HG02623 (cell line): Measurements from ENCODE around the gene NDOR1.

ENCODE experiments used
- ATAC-seq: cut with Tn5 transposase; IDR thresholded peaks from one replicate; pipeline ENCODE4 v1.9.1; 2021; ENCODE audit warnings: moderate library complexity; ENCODE audit not compliant: unreplicated experiment

Gene NDOR1

DNA sequence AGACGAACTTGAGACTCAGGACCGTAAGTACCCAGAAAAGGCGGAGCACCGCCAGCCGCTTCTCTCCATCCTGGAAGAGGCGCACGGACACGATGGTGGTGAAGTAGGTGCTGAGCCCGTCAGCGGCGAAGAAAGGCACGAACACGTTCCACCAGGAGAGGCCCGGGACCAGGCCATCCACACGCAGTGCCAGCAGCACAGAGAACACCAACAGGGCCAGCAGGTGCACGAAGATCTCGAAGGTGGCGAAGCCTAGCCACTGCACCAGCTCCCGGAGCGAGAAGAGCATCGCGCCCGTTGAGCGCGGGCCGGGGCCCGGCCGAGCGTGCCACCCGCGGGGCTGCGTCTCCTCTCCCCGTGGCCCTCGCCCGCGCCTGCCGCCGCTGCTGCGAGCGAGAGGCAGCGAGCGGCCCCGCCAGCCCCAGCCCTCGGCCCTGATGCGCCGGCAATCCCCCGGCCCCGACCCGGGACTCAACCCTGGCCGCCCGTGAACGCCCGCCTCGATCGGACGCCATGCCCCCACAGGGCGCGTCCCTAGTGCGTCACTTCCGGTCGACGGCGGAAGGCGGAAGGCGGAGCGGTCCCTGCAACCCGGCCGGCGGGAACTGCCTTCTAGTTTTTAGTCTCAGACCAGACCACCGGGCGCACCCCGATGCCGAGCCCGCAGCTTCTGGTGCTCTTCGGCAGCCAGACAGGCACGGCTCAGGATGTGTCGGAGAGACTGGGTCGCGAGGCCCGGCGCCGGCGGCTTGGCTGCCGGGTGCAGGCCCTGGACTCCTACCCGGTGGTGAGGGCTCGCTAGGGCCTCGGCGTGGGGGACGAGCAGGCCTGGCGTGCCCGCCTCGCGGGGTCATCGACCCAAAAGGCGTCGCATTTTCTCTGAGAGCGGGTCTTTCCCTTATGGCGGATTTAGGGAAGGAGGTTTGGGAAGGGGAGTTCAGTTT is at the start of gene NDOR1, which contains the start of gene TMEM203:
TSS of gene NDOR1 (plus strand) at position 575 of the 944 bp plus-strand sequence. CDS start at position 653, 78 bp downstream.
TSS of gene TMEM203 (minus strand) at position 523 of the 944 bp plus-strand sequence. CDS start at position 289, 234 bp downstream.
- ATAC-seq: peak; percentile 34

DNA sequence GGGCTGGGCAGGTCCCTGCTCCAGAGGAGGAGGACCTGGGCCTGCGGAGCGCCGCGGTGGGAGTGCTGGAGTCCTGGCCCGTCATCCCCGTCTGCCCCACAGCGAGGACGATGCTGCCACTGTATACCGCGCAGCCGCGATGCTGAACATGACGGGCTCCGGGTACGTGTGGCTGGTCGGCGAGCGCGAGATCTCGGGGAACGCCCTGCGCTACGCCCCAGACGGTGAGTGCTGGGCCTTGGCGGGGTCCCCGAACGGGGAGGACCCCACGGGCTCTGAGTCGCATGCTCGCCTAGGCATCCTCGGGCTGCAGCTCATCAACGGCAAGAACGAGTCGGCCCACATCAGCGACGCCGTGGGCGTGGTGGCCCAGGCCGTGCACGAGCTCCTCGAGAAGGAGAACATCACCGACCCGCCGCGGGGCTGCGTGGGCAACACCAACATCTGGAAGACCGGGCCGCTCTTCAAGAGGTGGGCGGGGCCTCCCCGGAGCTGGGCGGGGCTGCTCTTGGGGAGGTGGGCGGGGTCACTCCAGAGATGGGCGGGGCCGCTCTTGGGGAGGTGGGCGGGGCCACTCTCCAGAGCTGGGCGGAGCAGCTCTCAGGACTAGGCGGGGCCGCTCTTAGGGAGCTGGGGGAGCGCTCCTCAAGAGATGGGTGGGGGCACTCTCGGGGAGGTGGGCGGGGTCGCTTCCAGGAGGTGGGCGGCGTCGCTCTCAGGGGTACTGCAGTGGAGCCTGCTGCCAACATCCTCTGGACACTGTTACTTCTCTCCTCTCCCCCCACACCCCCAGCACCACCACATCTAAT is 48.7 kb upstream of the NDOR1 start:
- ATAC-seq: no peak

DNA sequence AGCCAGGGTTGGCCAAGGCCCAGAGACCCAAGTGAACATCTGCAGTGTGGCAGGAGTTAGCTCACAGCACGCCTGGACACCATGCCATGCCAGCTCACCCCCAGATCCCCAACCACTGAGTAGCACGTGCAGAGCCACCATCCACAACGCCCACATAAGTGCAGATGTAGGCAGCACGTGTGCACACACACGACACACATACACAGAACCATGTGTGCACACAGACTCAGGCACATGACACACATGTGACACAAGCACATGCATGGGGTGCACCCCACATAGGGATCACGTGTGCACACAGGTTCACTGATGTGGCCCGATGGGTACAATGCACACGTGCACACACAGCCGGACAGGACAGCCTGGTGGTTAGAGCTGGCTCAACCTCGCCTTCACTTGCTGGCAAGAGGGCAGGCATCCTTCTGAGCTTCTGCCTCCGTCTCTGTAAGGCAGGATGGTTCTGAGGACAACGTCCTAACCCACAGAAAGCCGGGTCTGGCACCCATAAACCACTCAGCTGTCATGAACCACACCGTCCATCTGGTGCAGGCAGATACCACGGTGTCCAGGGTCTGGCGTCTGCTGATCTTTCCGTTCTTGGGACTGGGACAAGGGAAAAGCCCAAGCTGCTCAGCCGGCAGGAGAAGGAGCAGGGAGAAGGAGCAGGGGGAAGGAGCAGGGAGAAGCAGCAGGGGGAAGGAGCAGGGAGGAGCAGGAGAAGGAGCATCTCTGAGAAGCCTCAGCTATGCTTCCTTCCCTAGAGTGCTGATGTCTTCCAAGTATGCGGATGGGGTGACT is 47.7 kb upstream of the NDOR1 start:
- no peak for ATAC-seq

GRCh38 chr9:137158625-137159024 is 46.9 kb upstream of the NDOR1 start:
- no peak for ATAC-seq

- ATAC-seq: no peak
Measured at GRCh38 chr9:137159105-137160053, 46.1 kb upstream of the NDOR1 start.

GRCh38 chr9:137160054-137160425 is 45.5 kb upstream of the NDOR1 start:
- ATAC-seq: no peak

GRCh38 chr9:137160716-137161557 is 44.6 kb upstream of the NDOR1 start:
- no peak for ATAC-seq

DNA sequence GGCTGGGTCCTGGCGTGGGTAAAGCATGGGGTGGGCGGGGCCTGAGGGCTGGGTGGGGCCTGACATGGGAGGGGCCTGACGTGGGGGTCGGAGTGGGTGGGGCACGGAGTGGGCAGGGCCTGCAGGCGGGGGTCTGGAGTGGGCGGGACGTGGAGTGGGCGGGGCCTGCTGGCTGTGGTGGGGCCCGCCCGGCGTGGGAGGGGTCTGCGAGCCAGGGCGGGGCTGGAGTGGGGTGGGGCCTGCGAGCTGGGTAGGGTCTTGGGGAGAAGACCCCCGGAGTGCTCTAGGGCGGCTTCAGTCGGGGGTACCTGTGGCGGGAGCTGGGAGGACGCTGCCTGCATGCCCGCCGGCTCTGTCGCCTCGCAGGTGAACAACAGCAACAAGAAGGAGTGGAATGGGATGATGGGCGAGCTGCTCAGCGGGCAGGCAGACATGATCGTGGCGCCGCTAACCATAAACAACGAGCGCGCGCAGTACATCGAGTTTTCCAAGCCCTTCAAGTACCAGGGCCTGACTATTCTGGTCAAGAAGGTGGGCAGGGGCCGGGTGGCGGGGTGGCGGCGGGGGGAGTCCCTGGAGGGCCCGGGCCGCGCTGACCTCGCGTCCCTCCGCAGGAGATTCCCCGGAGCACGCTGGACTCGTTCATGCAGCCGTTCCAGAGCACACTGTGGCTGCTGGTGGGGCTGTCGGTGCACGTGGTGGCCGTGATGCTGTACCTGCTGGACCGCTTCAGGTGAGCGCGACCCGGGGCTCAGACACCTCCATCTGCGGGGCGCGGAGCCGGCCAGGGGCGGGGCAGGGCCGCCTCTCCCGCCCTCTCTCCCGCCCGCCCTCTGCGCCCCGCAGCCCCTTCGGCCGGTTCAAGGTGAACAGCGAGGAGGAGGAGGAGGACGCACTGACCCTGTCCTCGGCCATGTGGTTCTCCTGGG is 43.7 kb upstream of the NDOR1 start:
- no peak for ATAC-seq

DNA sequence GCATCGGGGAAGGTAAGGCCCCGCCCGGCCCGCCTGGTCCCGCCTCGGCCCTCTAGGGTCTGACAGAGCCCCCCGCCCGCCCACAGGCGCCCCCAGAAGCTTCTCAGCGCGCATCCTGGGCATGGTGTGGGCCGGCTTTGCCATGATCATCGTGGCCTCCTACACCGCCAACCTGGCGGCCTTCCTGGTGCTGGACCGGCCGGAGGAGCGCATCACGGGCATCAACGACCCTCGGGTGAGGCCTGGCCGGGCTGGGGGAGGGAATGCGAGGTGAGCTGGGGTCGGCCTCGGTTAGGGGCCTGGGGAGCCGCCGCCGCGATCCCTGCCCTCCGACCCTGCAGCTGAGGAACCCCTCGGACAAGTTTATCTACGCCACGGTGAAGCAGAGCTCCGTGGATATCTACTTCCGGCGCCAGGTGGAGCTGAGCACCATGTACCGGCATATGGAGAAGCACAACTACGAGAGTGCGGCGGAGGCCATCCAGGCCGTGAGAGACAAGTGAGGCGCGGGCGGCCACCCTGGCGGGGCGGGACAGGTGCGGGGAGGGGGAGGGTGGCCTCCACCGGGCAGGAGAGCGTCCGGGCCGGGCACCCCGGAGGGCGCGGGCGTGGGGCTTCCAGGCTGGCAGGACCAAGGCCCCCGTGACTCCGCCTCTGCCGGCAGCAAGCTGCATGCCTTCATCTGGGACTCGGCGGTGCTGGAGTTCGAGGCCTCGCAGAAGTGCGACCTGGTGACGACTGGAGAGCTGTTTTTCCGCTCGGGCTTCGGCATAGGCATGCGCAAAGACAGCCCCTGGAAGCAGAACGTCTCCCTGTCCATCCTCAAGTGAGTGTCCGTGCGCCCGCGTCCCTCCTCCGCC is 42.8 kb upstream of the NDOR1 start:
- ATAC-seq: no peak

DNA sequence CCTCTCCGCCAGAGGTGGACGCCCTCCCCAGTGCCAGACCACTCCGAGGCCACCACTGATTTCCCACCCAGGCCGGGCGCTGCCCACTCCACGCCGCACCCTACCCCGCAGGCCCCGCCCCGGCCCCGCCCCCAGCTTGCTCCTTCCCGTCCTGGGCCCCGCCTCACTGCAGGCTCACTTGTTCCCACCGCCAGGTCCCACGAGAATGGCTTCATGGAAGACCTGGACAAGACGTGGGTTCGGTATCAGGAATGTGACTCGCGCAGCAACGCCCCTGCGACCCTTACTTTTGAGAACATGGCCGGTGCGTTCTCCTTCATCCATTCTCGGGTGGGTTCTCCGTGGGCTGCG is 42.2 kb upstream of the NDOR1 start:
- ATAC-seq: no peak

- no peak for ATAC-seq
Measured at GRCh38 chr9:137163805-137164204, 41.7 kb upstream of the NDOR1 start.

- ATAC-seq: no peak
Measured at GRCh38 chr9:137164370-137165249, 40.9 kb upstream of the NDOR1 start.

DNA sequence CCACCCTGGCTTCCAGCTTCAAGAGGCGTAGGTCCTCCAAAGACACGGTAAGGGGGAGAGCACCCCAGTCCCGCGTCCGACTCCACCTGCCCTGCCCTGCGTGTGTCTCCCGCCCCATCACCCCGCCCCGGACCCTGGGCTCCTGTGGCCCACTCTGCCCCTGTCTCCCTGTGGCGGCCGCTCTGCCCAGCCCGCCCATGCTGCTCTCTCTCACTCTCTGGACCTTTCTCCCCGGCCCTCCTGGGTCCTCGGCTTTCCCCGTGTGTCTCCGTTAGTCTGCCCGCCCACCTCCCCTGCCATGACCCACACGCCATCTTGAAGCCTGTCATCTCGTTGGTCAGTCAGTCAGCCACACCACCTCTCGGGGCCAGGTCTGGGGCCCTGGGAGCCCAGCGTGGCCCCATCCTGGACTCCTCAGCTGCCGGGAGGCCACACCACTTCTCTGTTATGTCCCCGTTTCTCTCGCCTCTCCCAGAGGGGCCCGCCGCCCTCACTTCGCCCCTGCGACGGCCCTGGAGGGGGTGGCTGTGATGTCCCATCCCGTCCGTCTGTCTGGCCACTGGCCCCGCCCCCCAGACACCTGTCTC is 40.2 kb upstream of the NDOR1 start:
- no peak for ATAC-seq

- ATAC-seq: no peak
Measured at GRCh38 chr9:137166380-137167229, 38.9 kb upstream of the NDOR1 start.

DNA sequence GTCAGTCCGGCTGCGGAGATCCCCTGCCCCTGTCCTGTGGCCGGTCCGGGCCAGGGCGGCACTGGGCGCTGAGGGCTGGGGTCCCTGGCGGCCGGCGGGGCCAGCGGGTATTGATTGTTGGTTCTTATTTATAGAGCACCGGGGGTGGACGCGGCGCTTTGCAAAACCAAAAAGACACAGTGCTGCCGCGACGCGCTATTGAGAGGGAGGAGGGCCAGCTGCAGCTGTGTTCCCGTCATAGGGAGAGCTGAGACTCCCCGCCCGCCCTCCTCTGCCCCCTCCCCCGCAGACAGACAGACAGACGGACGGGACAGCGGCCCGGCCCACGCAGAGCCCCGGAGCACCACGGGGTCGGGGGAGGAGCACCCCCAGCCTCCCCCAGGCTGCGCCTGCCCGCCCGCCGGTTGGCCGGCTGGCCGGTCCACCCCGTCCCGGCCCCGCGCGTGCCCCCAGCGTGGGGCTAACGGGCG is 38.2 kb upstream of the NDOR1 start:
- no peak for ATAC-seq
